Pancreas (tissue), 10 donors: Measurements from ENCODE around the gene ADGRL1. TPM values are rescaled to one million over a fixed set of nuclear protein-coding genes. Genes with fewer than 3 reads are reported as not detected.
A peak's percentile ranks its signal among the peaks of the same experiment; 100 is the strongest.

Source experiments
- ATAC-seq, 4 donors: fragments of 200-7000 bp; cut with Tn5 transposase; one replicate each; pipeline versions ENCODE4 v1.8.0 to v1.9.1; 2020; ENCODE audit warnings: mild to moderate bottlenecking in 4 of 4, moderate library complexity in 4 of 4
- DNase-seq, 6 donors: peaks; one replicate each; pipeline ENCODE4 v3.0.0-alpha.2; 2020
- FAIRE-seq: peaks from 2 replicates; lab custom pipeline; 2012; peaks lifted over from hg19 to GRCh38; lab: Jason Lieb, UNC
- H3K27ac ChIP-seq, 4 donors: fragments of 200-600 bp; sonication (generic); 1 replicate in 3 of 4; 2 replicates in 1 of 4; pipeline versions ENCODE4 v1.5.0 to v1.8.0; 2020
- H3K27me3 ChIP-seq, 4 donors: fragments of 200-600 bp; one replicate each; pipeline ENCODE4 v1.8.0; 2021
- H3K36me3 ChIP-seq, 3 donors: fragments of 200-600 bp; sonication (generic) in 1 of 3; one replicate each; pipeline versions ENCODE4 v1.5.0 to v1.8.0; 2020 to 2021
- H3K4me1 ChIP-seq, 3 donors: fragments of 200-600 bp; one replicate each; pipeline ENCODE4 v1.8.0; 2021
- H3K4me3 ChIP-seq, 4 donors: fragments of 200-600 bp; sonication (generic) in 2 of 4; one replicate each; pipeline versions ENCODE4 v1.5.0 to v1.8.0; 2020 to 2021
- H3K9me3 ChIP-seq, 4 donors: fragments of 200-600 bp; one replicate each; pipeline ENCODE4 v1.8.0; 2021
- CTCF ChIP-seq, 4 donors: fragments of 200-600 bp; sonication (generic) in 3 of 4; IDR thresholded peaks; one replicate each; pipeline versions ENCODE4 v1.5.0 to v1.8.0; 2021; ENCODE audit warnings: antibody characterized with exemption in 4 of 4
- WGBS, 2 donors: extraction: QIAGEN DNeasy Blood & Tissue Kit; methylation state at CpG; one replicate each; pipeline ENCODE4 v1.1.7; 2013; 5-methylcytosine and 5-hydroxymethylcytosine counted together
- intact Hi-C, 3 donors: fragments of 100-400 bp; cut with DNase I; formaldehyde crosslinking; loops; one replicate each; pipeline versions ENCODE4 v1.11.1 to v1.14.2; 2022
- polyA plus RNA-seq, 2 donors: library from polyadenylated mRNA; stranded (reverse); fragments of 200-250 nt; gene quantifications; one replicate each; pipeline ENCODE4 v1.2.3, GENCODE V29; 2013
- total RNA-seq, 6 donors: library from RNA; stranded (reverse); fragmentation: NEBNext Ultra II Directional in 4 of 6; extraction: Animal tissue kit (Norgen Biotek cat#: 25700) in 4 of 6; gene quantifications; one replicate each; pipeline versions ENCODE4 v1.2.1 to v1.2.4, GENCODE V29; 2021 to 2023
- donor health status: healthy with polysubstance abuse.
- donor health status: DM: no; HTN: no; CAD: no; lungs with moderate emphysema.
- donor health status: DM: no; HTN: no; CAD: no.
- donor health status: control.
- donor health status: control.
- donor health status: Bipolar disorder and iron deficiency.
- donor health status: DM: yes; HTN: yes; CAD: no.
- donor health status: DM: no; HTN: no; CAD: no.
- donor health status: DM: no; HTN: no; CAD: no.
- donor health status: DM: yes; HTN: yes; CAD: no.

Gene ADGRL1
- total and polyA plus RNA-seq, 8 donors: 8.3 to 16.8 (median 9.8) TPM

- 85 to 86% methylated on average over 8 to 12 of the region's 12 CpGs for WGBS, 2 donors
- H3K4me3 ChIP-seq: no peak overlapping the region
- H3K9me3 ChIP-seq: no peaks in the 10 kb centered on the region
- no peak for FAIRE-seq
- no peak for TF ChIP-seq CTCF (IDR thresholded peaks at IDR 0.05)
- H3K27me3 ChIP-seq: no peaks in the 10 kb centered on the region
- ATAC-seq: no peak
- H3K4me1 ChIP-seq: no peaks in the 10 kb centered on the region
- intact Hi-C loops: no loop called here
- no peak for DNase-seq
- peaks cover 0 to 4% (median 0%) of the 10 kb centered on the region in 3 donors for H3K36me3 ChIP-seq
- no peak overlapping the region for H3K27ac ChIP-seq
Measured at GRCh38 chr19:14166999-14167575, 38.9 kb downstream of the ADGRL1 start.

- no peak for TF ChIP-seq CTCF (IDR thresholded peaks at IDR 0.05)
- no peaks in the 10 kb centered on the region for H3K4me1 ChIP-seq
- 84 to 85% methylated on average over 18 to 20 of the region's 20 CpGs for WGBS, 2 donors
- no peak overlapping the region for H3K4me3 ChIP-seq
- no peak overlapping the region for H3K27ac ChIP-seq
- DNase-seq (no peak), FAIRE-seq (no peak), ATAC-seq (no peak)
- peaks cover 0 to 4% (median 0%) of the 10 kb centered on the region in 3 donors for H3K36me3 ChIP-seq
- no peaks in the 10 kb centered on the region for H3K27me3 ChIP-seq
- no peaks in the 10 kb centered on the region for H3K9me3 ChIP-seq
- intact Hi-C loops: no loop called here
Measured at GRCh38 chr19:14165990-14166830, 39.8 kb downstream of the ADGRL1 start.

DNA sequence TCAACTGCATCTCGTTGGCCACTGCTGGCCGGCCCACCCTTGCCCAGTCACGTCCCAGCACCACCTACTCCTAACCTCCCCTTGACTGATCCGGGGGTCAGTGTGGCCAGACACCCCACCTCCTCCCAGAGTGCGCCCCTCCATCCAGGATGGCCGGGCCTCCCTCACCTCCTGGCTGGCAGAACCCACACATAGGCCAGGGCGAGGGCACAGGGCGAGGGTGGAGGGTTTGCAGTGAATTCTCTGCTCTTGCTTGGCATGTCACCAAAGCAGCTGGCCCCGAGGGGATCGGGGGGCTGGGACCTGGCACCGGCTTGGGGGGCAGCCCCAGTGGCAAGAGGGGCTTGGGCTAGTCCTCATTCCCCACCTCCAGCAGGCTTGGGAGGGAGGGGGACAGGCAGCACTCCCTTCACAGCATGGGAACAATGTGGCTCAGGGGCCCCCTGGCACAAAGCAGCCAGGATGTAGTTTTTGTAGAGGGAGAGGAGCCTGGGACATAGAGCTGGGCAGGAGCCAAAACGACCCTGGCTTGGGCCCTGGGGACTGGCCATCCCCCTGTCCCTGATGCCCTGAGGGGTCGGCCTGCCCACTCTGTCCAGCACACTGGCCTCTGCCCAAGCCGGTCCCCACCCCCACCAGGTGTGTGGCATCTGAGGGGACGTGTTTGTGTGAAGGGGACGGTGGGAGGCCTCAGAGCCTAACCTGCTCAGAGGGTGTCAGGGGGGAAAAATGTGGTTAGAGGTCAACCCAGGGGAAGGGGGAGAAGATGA lies 41.1 kb downstream of the ADGRL1 start:
- ATAC-seq (no peak), FAIRE-seq (no peak), DNase-seq (peak in 1 of 6 donors; percentile 73)
- H3K27me3 ChIP-seq: no peaks in the 10 kb centered on the region
- H3K27ac ChIP-seq: no peak overlapping the region
- H3K4me1 ChIP-seq: no peaks in the 10 kb centered on the region
- TF ChIP-seq CTCF (IDR thresholded peaks at IDR 0.05): no peak
- H3K36me3 ChIP-seq: peaks cover 0 to under 1% (median 0%) of the 10 kb centered on the region in 3 donors
- no peak overlapping the region for H3K4me3 ChIP-seq
- intact Hi-C loops: no loop called here
- 83 to 89% methylated on average over 16 of the region's 16 CpGs for WGBS, 2 donors
- H3K9me3 ChIP-seq: no peaks in the 10 kb centered on the region

GRCh38 chr19:14164082-14164481 lies 41.9 kb downstream of the ADGRL1 start:
- Histone ChIP-seq H3K9me3 (no peaks in the 10 kb centered on the region), H3K4me1 (no peaks in the 10 kb centered on the region), H3K4me3 (no peak overlapping the region), H3K36me3 (no peaks in the 10 kb centered on the region), H3K27ac (no peak overlapping the region), H3K27me3 (no peaks in the 10 kb centered on the region)
- no peak for ATAC-seq
- TF ChIP-seq CTCF (IDR thresholded peaks at IDR 0.05): no peak
- no peak for DNase-seq
- FAIRE-seq: no peak
- WGBS, 2 donors: 73 to 75% methylated on average over 10 to 11 of the region's 11 CpGs
- intact Hi-C loops: no loop called here
